T-helper 9 cell (primary cell): Measurements from ENCODE around the gene SLC47A2.
A peak's percentile ranks its signal among the peaks of the same experiment; 100 is the strongest.

ENCODE experiments used
- DNase-seq: peaks from one replicate; pipeline ENCODE4 v3.0.0-alpha.2; 2020

SLC47A2 gene

DNA sequence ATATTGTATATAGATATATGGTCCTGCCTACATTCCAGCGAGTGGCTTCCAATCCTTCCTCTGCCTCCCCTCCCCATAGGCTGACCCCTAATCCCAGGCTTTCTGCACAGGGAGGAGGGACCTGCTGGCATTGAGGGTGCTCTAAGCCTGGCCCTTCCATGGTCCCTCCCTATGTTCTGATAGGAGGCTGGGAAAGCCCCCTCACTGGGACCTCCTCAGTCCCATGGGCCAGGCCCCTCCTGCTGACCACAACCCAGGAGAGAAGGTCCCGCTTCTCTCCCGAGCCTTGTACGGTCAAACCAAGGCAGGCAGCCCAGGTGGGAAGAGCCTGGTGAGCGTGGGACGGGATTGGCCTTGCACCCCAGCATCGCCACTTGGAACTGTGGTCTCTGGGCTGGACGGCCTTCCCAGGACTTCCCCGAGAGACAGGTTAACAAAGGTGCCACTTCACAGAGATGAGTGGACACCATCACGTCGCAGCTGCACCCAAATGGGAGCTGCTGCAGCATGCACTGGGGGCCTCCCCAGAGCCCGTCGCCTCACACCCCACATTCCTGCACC is 30.9 kb upstream of the SLC47A2 start:
- DNase-seq, result no peak

GRCh38 chr17:19746517-19746916 is 30.1 kb upstream of the SLC47A2 start:
- DNase-seq, result no peak

DNA sequence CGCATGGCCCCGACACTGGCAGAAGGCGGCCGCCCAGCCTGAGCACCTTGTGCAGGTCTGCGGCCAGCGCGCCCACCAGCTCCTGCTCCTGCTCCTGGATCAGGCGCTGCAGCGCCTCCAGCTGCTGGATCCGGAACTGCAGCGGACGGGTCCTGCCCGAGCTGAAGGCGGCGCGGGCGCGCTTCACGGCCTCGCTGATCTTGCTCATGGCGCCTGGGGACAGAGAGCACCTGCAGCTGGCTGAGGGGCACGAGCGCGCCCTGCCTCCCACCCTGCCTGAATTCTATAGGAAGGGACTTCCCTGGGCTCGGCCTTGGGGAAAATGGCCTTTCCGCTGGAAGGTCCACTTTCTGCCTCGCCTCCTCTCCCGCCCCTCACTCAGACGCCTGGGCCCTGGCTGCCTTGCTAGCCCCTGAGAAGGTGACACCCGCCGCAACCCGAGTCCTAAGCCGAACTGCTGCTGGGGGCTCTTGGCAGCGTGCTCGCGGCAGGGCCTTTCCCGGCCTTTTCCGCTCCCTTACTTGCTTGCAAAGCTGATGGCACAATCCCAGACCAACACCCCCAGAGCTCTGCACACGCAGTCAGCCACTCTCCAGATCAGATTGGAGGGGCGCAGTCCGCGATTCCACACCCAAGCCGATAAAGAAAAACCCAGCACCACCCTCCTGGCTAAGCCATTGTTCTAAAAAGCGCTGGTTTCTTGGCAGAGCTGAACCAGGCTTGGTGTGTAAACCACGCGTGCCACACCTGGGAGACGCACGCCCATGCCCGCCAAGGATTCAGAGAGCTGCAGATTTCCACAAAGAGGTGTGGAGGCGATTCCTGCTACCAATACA is 28.8 kb upstream of the SLC47A2 start:
- peak; percentile 79 for DNase-seq

DNA sequence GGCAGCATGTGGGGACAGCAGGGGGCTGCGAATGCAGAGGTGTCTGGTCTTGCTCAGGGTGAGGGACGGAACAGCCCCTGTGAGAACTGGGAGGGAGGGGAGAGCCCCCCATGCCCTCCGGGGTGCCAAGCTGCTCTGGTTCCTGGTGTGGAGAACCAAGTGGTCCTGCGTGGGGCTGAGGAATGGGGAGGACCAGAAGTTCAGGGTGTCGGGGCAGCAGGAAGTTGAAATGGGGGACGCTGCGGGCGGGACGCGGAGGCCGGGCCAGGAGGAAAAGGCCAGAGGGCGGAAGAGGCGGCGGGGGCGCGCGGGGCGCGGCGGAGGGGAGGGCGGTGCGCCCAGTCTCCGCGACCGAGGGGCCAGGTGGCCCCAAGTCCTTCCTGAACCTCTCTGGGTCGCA is 28.1 kb upstream of the SLC47A2 start:
- no peak for DNase-seq

- no peak for DNase-seq
These were observed 27.0 kb upstream of the SLC47A2 start for GRCh38 chr17:19743101-19744100.

DNA sequence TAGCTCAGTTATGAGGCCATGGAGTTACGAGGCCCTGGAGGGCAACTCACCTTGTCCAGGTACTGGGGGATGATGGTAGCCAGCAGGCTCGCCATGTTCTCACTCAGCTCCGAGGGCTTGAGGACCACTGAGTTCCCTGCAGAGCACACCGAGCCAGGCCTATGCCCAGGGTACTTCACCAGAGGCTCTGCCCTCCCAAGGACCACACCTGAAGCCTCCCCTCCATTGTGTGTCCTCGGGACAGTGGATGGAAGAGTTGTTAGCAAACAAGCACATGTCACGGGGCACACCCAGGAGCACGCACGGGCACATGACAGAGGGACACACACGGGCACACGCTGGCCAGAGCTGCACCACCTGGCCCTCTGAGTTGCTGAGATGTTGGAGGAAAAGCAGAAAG is 26.1 kb upstream of the SLC47A2 start:
- DNase-seq, result no peak

GRCh38 chr17:19741832-19742457 is 25.6 kb upstream of the SLC47A2 start:
- DNase-seq, result no peak

DNA sequence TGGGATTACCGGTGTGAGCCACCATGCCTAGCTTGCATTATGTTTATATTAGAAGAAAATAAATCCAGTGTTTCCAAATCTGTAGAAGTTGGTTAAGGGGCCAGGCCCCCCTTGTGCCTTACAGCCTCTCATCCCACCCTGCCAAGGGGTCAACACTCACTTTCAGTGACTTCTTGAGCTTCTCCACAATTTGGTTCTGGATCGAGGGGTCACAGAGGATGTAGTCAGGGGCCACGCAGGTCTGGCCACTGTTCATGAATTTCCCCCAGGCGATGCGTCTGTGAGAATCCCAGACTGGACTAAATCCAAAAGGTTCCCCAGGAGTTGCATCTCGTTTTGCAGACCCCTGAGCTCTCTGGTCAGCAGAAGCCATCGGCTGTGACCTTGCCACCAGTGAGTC is 24.5 kb upstream of the SLC47A2 start:
- DNase-seq, result no peak

GRCh38 chr17:19739241-19740201 is 23.1 kb upstream of the SLC47A2 start:
- no peak for DNase-seq

GRCh38 chr17:19738757-19739156 is 22.4 kb upstream of the SLC47A2 start:
- no peak for DNase-seq

DNA sequence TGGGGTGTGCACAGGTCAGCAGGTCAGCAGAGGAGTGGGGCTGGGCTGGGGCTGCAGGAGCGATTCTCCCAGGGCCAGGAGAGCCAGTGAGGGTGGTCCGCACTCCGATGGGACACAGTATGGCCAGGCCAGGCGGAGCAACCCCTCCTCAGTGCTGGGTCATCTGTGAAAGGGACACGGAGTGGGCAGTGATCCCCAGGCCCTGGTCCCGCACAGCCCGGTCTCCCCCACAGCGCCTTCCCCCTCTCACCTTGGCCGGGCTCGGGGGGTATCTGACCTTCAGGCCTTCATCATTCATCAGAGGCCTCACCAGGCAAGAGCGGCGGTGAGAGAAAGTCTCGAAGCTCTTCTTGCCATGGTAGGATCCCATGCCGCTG is 21.7 kb upstream of the SLC47A2 start:
- DNase-seq, result no peak

DNA sequence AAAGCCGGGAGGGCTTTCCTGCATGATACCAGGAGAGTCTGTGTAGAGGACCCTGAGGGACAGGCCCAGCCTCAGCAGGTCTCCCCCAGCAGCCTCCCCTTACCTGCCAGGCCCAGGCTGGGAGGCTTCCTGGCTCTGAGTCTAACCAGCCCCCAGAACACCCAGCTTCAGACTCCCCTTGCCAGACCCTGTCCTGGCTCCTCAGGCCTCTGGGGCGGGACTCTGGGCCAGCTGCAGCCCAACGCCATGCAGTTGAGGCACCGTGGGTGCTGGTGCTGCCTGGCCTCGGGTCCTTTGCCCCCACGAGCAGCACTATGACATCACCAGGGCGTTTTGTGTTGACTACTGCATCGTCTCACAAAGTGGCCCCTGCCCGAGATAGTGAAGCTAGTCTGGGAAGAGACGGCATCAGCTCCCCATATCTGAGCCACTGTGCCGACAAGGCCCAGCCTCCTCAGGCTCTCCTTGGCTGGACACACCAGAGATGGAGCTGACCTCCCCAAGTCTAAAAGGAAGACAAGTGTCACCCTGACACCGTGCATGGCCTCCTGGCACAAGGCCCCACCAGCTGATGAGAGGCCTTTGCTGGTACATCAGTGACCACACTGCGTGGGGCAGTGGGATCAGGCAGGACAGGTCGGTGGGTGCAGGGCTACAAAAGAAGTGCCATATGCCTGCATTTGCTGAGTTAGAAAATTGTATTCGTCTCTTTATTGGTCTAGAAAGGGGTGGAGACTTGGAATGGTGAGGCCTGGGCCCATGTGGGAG is 21.1 kb upstream of the SLC47A2 start:
- no peak for DNase-seq

GRCh38 chr17:19736071-19736470 is 19.7 kb upstream of the SLC47A2 start:
- no peak for DNase-seq

- DNase-seq, result no peak
These were observed 17.7 kb upstream of the SLC47A2 start for GRCh38 chr17:19733953-19734526.

DNA sequence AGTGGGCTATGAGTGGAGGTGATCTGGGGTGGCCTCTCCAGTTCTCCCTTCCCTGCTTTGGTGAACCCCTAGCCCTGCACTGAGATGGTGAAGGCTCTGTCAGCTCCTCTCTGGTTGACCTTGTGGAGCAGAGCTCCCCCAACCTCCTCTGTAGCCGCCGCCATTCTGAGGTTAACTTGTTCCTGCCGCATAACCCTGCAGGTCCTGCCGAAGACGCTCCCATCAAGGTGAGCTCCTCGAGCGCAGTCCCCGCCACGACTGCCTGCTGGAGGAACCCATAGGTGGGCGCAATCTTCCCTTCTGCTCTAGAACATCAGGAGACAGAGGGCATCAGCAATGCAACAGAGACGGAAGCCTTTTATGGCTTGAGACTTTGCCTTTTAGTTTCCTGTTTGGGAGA is 15.2 kb upstream of the SLC47A2 start:
- no peak for DNase-seq

GRCh38 chr17:19730843-19731242 is 14.5 kb upstream of the SLC47A2 start:
- no peak for DNase-seq

DNA sequence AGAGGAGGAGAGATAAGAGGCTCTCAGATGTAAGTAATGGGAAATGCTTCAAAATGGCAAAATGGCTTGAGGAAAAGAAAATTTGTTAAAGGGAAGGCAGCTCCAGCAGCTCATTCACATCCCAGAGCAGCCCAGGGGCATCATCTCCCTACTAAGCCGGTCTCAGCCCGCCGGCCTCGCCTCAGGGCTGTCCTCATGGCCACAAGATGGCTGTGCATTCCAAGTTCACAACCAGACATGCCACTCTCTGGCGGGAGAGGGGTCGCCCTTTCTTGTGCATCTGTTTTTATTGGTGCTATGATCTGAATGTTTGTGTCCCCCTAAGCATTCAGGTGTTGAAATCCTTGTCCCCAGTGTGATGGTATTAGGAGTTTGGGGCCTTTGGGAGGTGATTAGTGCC is 13.5 kb upstream of the SLC47A2 start:
- no peak for DNase-seq

GRCh38 chr17:19728084-19728495 is 11.7 kb upstream of the SLC47A2 start:
- no peak for DNase-seq

DNA sequence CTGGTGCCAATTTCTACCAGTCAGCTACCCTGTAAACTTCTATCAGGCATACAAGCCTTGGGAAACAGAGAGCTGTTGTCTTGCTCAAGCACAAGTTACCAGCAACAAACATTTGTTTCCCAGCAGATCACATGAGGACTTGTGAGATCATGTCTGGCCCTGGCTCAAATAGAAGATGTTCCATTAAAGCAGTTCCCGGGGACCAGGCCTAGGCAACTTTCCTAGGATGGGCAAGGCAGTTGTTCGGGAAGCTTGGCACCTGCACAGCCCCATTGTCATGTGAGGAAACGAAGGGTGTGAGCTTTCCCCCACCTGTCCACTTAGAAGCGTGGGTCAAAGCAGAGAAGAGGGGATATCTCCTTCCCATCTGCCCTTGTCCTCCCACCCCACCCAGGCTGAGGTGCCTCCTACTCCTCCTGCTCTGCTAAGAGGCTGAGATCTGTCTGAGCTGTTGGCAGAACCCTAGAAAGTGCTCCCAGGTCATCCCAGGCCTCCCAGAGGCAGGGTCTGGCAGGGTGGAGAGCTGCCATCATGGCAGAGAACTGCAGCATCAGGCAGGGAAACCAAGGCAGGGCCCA is 11.2 kb upstream of the SLC47A2 start:
- no peak for DNase-seq
